Activated CD4-positive, alpha-beta T cell treated with anti-CD3 and anti-CD28 coated beads, Interleukin-2, amount 10 ng/mL, durations not matched to agents 7 days and 5 days (primary cell): ENCODE results near the gene RNF207. TPM values are rescaled to one million over a fixed set of nuclear protein-coding genes. Genes with fewer than 3 reads are reported as not detected.

Source experiments
- CTCF ChIA-PET: fragments of 350-600 bp; sonication (Branson Sonifier 250); formaldehyde crosslinking; loops from one replicate; lab custom pipeline; 2021; ENCODE audit warnings: antibody characterized with exemption; lab: Charles Lee
- POLR2A ChIA-PET: fragments of 350-600 bp; sonication (Branson Sonifier 250); formaldehyde crosslinking; loops from one replicate; lab custom pipeline; 2021; ENCODE audit warnings: antibody characterized with exemption; lab: Charles Lee
- DNase-seq: peaks from one replicate; pipeline ENCODE4 v3.0.0-alpha.2; 2020
- H3K27ac Mint-ChIP-seq: one replicate; pipeline ENCODE4 v1.8.0; 2021; ENCODE audit warnings: mild to moderate bottlenecking, moderate library complexity, mixed read lengths
- H3K27me3 Mint-ChIP-seq: one replicate; pipeline ENCODE4 v1.8.0; 2021; ENCODE audit warnings: mixed read lengths
- H3K36me3 Mint-ChIP-seq: one replicate; pipeline ENCODE4 v1.8.0; 2021; ENCODE audit warnings: low read depth, mixed read lengths
- H3K4me1 Mint-ChIP-seq: one replicate; pipeline ENCODE4 v1.8.0; 2021; ENCODE audit warnings: mixed read lengths
- H3K4me3 Mint-ChIP-seq: one replicate; pipeline ENCODE4 v1.8.0; 2021; ENCODE audit warnings: mild to moderate bottlenecking, moderate library complexity, mixed read lengths
- H3K9me3 Mint-ChIP-seq: one replicate; pipeline ENCODE4 v1.8.0; 2021; ENCODE audit warnings: mixed read lengths
- total RNA-seq, 2 experiments: library from RNA; stranded (reverse); gene quantifications; one replicate each; pipeline ENCODE4 v1.2.3, GENCODE V29; 2021

The RNF207 gene
- total RNA-seq, 2 experiments from 2014 or later, result 4.0 to 7.4 TPM

DNA sequence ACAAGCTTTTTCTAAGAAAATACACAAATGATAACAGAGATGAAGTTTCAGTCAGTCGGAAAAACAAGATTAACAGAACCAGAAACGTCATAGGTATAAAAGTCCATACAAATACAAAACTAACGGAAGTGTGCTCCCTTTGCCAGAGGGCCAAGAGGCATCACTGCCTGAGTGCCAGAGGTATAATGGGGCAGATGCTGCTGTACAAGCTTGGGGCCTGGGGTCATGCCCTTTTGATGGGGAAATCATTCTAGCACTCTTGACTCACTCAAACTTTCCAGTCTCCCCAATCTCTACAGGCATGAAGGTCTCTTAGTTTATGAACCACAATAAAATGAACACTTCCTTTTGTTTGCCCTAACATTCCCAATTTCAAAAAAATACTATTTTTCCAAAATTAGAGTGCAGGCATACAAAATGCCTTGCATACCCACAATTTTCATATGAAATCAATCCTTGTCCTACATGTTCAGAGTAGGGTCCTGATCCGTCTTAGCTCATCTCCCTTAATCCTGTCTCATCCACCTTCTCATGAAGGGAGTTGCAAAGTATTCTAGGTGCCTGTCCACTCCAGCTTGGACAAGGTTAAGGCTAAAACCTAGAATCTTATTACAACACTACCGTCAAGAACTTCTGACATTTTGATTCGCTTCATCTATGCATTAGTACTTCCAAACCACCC, 8.0 kb upstream of the RNF207 start:
- peak overlapping the region; percentile 83 for H3K27ac Mint-ChIP-seq
- ChIA-PET POLR2A (no interaction called here), CTCF (interaction anchor here (1.2 to 1.6 kb wide), 2 partner anchors 14 to 41 kb away, joined by 3 to 4 read pairs; no protein-coding TSS in a partner anchor)
- H3K36me3 Mint-ChIP-seq, result peaks cover 37% of the 10 kb centered on the region
- peaks cover 41% of the 10 kb centered on the region for H3K4me1 Mint-ChIP-seq
- no peak for DNase-seq
- H3K9me3 Mint-ChIP-seq, result no peaks in the 10 kb centered on the region
- no peaks in the 10 kb centered on the region for H3K27me3 Mint-ChIP-seq
- H3K4me3 Mint-ChIP-seq, result peak overlapping the region; percentile 84

DNA sequence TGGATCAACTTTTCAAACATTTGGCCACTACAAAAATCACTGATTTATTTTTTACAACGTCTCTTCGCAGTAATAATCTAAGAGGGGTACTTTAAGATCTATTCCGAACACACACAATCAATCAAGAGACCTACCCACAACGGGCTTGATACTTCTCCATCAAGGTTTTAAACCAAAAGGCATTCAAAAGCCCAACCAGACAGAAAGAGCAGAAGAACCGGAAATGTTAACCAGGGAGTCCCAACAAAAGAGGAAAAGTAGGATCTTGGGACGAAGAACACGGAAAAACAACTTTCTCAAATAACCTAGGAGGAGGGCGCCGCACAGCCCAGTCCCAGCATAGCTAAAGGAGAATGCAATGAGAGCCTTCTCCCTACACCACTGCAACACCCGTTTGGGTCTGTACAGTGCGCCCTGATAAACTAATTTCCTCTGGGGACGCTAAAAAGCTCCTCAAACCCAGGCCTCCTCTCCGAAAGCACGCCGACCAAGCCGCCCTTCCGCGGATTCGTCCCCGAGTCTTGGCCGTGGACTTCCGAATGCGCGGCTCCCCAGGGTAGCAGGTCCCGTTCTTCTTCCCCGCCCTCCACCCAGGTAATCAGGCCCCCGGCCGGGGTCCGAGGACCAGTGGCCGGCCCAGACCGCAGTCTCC, 7.1 kb upstream of the RNF207 start:
- Mint-ChIP-seq H3K4me1 (peaks cover 39% of the 10 kb centered on the region), H3K36me3 (peaks cover 30% of the 10 kb centered on the region), H3K9me3 (no peaks in the 10 kb centered on the region), H3K27ac (peak overlapping the region; percentile 83), H3K4me3 (peak overlapping the region; percentile 84), H3K27me3 (no peaks in the 10 kb centered on the region)
- ChIA-PET POLR2A (no interaction called here), CTCF (interaction anchor here (1.0 to 1.6 kb wide), 6 partner anchors 9 to 402 kb away, joined by 3 to 4 read pairs (median 4); no protein-coding TSS in a partner anchor)
- peak; percentile 47 for DNase-seq

DNA sequence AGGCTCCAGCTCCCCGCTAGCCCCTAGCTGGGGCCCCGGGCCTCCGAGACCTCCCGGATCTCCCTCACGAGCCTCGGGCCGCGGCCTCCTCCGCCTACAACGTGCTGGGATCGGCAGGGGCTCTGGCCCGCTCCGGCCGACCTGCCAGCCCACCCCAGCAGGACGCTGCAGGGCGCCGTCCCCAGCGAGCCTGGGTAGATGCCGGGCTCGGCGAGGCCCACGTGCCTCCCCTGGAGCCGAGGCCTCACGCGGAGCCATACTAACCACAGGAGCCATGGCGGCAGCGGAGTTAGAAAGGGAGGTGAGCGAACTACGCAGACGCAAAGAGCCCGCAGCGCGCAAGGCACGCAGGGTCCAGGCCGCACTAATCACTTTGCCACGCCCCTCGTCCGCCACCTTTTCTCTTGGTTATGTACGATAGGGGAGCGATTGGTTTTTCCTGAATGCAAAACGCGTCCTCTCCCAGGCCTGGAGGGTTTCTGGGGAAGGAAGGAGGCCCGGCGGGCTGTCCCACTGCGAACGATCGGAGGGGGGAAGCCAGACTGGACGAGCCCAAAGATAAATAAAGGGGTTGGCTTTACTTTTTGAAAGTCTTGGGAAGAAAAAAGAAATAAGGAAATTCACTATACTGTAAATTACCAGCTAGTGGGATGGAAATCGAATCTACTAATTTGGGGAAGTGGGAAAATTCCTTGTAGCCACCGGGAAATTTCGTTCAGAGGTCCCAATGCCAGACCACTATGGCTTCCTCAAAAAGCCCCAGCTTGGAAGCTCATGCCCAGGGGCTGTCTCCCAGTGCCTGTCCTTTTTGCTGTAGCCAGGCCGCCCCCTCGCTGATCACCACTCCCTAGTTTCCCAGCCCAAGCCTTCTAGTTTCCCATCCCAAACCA, 6.4 kb upstream of the RNF207 start, which contains the start of gene RPL22:
TSS of gene RPL22 (minus strand) at position 298 of the 890 bp plus-strand sequence. CDS start at position 276, 22 bp downstream.
- ChIA-PET CTCF (interaction anchor here (1.0 to 1.6 kb wide), 4 partner anchors 9 to 401 kb away, joined by 3 to 4 read pairs (median 4); no protein-coding TSS in a partner anchor), POLR2A (no interaction called here)
- H3K27me3 Mint-ChIP-seq, result no peaks in the 10 kb centered on the region
- peak within 1 kb of the TSS; percentile 83 for H3K27ac Mint-ChIP-seq
- DNase-seq, result peak; percentile 99
- no peaks in the 10 kb centered on the region for H3K9me3 Mint-ChIP-seq
- peaks cover 41% of the 10 kb centered on the region for H3K4me1 Mint-ChIP-seq
- peaks cover 26% of the 10 kb centered on the region for H3K36me3 Mint-ChIP-seq
- peak within 1 kb of the TSS; percentile 84 for H3K4me3 Mint-ChIP-seq

DNA sequence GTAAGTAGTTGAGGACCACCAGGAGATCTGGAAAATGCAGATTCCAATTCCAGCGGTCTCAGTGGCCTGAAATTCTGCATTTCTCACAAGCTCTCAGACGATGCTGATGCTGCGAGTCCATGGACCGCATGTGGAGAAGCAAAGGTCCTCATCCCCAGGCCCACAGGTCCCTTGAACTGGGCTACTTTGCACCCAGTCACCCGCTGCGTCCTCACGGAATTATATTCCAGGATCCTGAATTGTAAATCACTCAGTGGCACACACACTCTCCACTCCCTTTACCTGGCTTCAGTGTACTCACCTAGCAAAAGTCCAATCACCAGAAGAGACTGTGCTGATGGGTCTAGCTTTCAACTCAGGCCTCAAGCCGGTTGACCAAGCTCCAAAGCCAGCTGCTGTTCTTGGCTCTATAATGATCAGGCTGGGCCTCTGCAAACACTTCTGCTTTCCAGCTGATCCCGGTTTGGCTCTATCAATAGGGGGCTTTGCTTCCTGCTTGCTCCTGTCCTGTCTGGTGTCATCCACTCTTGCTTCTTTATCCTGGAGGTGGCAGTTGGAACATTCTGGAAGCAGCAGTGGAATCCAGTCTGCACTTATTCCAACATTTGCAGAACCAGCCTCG, 5.6 kb upstream of the RNF207 start:
- Mint-ChIP-seq H3K36me3 (peaks cover 24% of the 10 kb centered on the region), H3K4me3 (peak overlapping the region; percentile 84), H3K4me1 (peaks cover 47% of the 10 kb centered on the region), H3K27me3 (no peaks in the 10 kb centered on the region), H3K27ac (peak overlapping the region; percentile 83), H3K9me3 (no peaks in the 10 kb centered on the region)
- no peak for DNase-seq
- POLR2A ChIA-PET, result no interaction called here
- CTCF ChIA-PET, result interaction anchor here (1.6 kb wide), 1 partner anchor 10 kb away, joined by 4 read pairs; no protein-coding TSS in a partner anchor

DNA sequence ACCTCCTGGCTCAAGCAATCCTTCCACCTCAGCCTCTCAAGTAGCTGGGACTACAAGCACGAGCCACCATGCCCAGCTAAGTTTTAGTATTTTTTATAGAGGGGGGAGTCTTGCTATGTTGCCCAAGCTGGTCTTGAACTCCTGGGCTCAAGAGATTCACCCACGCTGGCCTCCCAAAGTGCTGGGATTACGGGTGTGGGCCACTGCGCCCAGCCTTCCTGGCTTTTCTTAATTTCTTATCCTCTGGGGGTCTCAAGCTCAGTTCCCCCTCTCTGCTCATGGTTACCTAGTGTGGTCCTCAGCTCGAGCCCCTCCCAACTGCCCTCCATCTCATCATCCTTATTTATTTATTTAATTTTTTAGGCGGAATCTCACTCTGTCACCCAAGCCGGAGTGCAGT, 3.7 kb upstream of the RNF207 start:
- H3K27me3 Mint-ChIP-seq, result peaks cover 7% of the 10 kb centered on the region
- no peak overlapping the region for H3K4me3 Mint-ChIP-seq
- CTCF ChIA-PET, result interaction anchor here (0.8 to 1.2 kb wide), 2 partner anchors 36 to 42 kb away, joined by 3 read pairs; no protein-coding TSS in a partner anchor
- no peak overlapping the region for H3K27ac Mint-ChIP-seq
- peaks cover 12% of the 10 kb centered on the region for H3K36me3 Mint-ChIP-seq
- no peaks in the 10 kb centered on the region for H3K9me3 Mint-ChIP-seq
- DNase-seq, result no peak
- peaks cover 42% of the 10 kb centered on the region for H3K4me1 Mint-ChIP-seq
- POLR2A ChIA-PET, result no interaction called here

DNA sequence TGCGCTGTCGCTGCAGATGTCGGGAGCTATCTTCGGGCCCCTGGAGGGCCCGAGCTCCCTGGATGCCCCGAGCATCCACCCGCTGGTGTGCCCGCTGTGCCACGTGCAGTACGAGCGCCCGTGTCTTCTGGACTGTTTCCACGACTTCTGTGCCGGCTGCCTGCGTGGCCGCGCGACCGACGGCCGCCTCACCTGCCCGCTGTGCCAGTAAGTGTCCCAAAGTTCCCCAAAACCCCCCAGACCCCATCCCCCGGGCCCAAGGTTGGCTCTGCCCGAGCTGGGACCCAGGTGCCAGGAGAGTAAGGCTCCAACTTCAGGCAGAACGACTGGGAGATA, 569 bp downstream of the RNF207 start:
- Mint-ChIP-seq H3K36me3 (no peaks in the 10 kb centered on the region), H3K27ac (no peak overlapping the region), H3K27me3 (peaks cover 18% of the 10 kb centered on the region), H3K9me3 (no peaks in the 10 kb centered on the region), H3K4me3 (peak overlapping the region; percentile 22), H3K4me1 (peaks cover 17% of the 10 kb centered on the region)
- CTCF ChIA-PET, result interaction anchor here (0.6 to 4.6 kb wide), 5 partner anchors 10 to 243 kb away, joined by 3 to 19 read pairs (median 3); no protein-coding TSS in a partner anchor
- POLR2A ChIA-PET, result no interaction called here
- no peak for DNase-seq

DNA sequence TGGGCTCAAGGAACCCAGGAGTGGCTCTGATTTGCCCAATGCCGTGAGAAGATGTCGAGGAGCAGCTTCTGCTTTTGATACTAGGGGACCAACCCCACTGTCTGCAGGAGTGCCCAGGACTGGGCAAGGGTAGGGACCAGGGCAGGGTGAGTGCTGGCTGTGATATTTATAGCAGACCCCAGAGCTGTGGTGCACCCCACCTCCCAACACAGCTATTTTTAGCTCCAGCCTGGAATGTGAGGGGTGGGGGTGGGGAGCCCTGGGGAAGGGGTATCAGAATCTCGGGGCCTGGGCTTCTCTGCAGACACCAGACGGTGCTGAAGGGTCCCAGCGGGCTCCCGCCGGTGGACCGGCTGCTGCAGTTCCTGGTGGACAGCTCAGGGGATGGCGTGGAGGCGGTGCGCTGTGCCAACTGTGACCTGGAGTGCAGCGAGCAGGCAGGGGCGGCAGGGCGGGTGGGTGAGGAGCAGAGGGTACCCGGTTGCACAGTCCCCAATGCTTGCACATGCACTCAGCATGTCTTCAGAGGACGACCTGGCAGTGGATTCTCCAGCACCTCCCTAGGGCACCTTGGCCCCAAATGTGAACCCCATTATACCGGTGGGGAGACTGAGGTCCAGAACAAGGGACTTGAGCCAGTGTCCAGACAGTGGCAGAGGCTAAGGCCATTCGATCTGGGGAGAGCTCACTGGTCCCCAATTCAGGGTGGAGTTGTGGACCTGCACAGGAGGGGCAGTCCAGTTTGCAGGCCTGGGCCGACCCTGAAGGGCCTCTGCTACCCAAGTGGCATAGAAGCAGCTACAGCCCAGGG, 1.4 kb downstream of the RNF207 start:
- no peak overlapping the region for H3K4me3 Mint-ChIP-seq
- H3K27me3 Mint-ChIP-seq, result peaks cover 18% of the 10 kb centered on the region
- no peak overlapping the region for H3K27ac Mint-ChIP-seq
- no peak for DNase-seq
- CTCF ChIA-PET, result interaction anchor here (0.6 to 4.6 kb wide), 5 partner anchors 11 to 242 kb away, joined by 3 to 19 read pairs (median 3); no protein-coding TSS in a partner anchor
- no peaks in the 10 kb centered on the region for H3K36me3 Mint-ChIP-seq
- H3K4me1 Mint-ChIP-seq, result peaks cover 17% of the 10 kb centered on the region
- POLR2A ChIA-PET, result interaction anchor here (0.6 kb wide), 2 partner anchors 22 to 25 kb away, joined by 3 to 5 read pairs; no protein-coding TSS in a partner anchor
- H3K9me3 Mint-ChIP-seq, result no peaks in the 10 kb centered on the region

DNA sequence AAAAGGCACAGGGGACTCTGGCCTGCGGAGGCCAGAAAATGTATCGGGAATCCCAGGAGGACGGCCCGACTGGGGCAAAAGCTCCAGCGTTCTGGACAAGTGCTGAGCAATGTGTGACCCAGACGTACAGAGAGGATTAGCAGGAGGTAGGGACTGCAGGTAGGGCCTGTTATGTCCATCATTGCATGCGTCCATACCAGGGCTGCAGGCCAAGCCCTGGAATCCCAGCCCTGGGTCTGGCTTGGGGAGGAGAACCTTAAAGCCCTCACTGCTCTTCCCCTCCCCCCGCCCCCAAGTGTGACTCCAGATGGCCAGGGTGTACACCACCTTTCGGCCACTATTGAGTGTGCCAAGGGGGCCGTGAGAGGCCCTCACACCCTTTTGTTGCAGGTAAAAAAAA, 2.0 kb downstream of the RNF207 start:
- CTCF ChIA-PET, result interaction anchor here (1.1 to 4.6 kb wide), 2 partner anchors 34 to 38 kb away, joined by 3 to 19 read pairs; no protein-coding TSS in a partner anchor
- Mint-ChIP-seq H3K9me3 (no peaks in the 10 kb centered on the region), H3K27me3 (peaks cover 18% of the 10 kb centered on the region), H3K36me3 (no peaks in the 10 kb centered on the region), H3K27ac (no peak overlapping the region), H3K4me1 (peaks cover 17% of the 10 kb centered on the region), H3K4me3 (no peak overlapping the region)
- POLR2A ChIA-PET, result interaction anchor here (0.6 kb wide), 1 partner anchor 25 kb away, joined by 5 read pairs; no protein-coding TSS in a partner anchor
- no peak for DNase-seq

DNA sequence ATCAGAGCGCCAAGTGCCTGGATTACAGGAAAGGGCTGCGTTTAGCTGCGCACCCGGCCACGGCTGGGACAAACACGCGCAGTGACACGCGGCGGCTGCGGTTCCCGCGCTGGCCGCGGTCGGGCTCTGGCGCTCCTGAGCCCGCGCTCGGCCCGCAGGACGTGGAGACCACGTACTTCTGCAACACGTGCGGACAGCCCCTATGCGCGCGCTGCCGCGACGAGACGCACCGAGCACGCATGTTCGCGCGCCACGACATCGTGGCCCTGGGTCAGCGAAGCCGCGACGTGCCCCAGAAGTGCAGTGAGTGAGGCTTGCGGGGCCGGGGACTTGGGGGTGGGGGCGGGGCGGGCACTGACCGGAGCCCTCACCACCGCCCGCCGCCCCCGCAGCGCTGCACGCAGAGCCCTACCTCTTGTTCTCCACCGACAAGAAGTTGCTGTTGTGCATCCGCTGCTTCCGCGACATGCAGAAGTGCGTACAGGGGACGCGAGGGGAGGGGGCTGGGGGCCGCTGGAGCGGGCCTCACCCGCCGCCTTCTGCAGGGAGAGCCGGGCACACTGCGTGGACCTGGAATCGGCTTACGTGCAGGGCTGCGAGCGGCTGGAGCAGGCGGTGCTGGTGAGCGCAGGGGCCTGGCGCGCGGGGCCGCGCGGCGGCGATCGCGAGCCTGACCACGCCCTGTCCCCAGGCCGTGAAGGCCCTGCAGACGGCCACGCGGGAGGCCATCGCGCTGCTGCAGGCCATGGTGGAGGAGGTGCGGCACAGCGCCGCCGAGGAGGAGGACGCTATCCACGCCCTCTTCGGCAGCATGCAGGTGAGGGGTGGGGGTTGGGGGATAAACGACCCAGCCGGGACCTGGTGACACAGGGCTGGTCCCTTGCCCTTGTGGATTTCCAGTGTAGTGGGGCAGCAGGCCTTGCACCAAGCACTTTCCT, 3.1 kb downstream of the RNF207 start:
- Mint-ChIP-seq H3K36me3 (no peaks in the 10 kb centered on the region), H3K27me3 (peaks cover 18% of the 10 kb centered on the region), H3K9me3 (no peaks in the 10 kb centered on the region), H3K4me3 (peak overlapping the region; percentile 5), H3K27ac (no peak overlapping the region), H3K4me1 (peaks cover 17% of the 10 kb centered on the region)
- POLR2A ChIA-PET, result interaction anchor here (0.6 kb wide), 1 partner anchor 395 kb away, joined by 3 read pairs; no protein-coding TSS in a partner anchor
- peak; percentile 16 for DNase-seq
- CTCF ChIA-PET, result interaction anchor here (1.1 to 1.3 kb wide), 2 partner anchors 10 to 33 kb away, joined by 3 to 4 read pairs; partner anchors contain the start of gene RPL22
